PC-3 (cell line): ENCODE data around the gene UBE4B.

Experiments used
- EZH2phosphoT487 ChIP-seq: fragments of 300-600 bp; sonication (generic); IDR thresholded peaks from 2 replicates; pipeline ENCODE4 v1.6.1; 2018; ENCODE audit warnings: mild to moderate bottlenecking, antibody characterized with exemption, low read length, borderline replicate concordance
- TF ChIP-seq, protein P1 (sequence below): fragments of 300-600 bp; sonication (generic); conservative IDR thresholded peaks from 2 replicates; pipeline ENCODE4 v1.5.1; 2017; ENCODE audit warnings: antibody characterized with exemption, low read depth, mild to moderate bottlenecking, low read length

- TF ChIP-seq, protein P1, sequence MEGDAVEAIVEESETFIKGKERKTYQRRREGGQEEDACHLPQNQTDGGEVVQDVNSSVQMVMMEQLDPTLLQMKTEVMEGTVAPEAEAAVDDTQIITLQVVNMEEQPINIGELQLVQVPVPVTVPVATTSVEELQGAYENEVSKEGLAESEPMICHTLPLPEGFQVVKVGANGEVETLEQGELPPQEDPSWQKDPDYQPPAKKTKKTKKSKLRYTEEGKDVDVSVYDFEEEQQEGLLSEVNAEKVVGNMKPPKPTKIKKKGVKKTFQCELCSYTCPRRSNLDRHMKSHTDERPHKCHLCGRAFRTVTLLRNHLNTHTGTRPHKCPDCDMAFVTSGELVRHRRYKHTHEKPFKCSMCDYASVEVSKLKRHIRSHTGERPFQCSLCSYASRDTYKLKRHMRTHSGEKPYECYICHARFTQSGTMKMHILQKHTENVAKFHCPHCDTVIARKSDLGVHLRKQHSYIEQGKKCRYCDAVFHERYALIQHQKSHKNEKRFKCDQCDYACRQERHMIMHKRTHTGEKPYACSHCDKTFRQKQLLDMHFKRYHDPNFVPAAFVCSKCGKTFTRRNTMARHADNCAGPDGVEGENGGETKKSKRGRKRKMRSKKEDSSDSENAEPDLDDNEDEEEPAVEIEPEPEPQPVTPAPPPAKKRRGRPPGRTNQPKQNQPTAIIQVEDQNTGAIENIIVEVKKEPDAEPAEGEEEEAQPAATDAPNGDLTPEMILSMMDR, result no peak
- no peak for TF ChIP-seq EZH2phosphoT487
These were observed 43.0 kb downstream of the UBE4B start for GRCh38 chr1:10075732-10076131.
